ENCODE measurements around the gene UBR2.

DNA sequence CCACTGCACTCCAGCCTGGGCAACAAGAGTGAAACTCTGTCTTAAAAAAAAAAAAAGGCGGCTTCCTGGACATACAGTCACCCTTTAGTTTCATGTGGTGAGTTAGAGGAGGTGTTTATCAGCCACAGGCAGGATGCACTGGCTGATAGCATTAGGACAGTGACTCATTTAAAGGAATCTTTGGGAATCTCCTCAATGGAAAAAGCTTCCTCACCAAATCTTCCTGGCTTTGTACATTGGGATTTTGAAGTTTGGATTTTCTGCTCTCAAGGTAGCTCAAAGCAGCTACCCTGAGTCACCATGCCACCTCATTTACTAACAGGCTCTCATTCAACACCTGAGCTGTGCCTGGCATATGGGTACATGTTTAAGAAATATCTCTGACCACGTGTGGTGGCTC, 138.4 kb downstream of the UBR2 start:
- TF ChIP-seq, protein P1, sequence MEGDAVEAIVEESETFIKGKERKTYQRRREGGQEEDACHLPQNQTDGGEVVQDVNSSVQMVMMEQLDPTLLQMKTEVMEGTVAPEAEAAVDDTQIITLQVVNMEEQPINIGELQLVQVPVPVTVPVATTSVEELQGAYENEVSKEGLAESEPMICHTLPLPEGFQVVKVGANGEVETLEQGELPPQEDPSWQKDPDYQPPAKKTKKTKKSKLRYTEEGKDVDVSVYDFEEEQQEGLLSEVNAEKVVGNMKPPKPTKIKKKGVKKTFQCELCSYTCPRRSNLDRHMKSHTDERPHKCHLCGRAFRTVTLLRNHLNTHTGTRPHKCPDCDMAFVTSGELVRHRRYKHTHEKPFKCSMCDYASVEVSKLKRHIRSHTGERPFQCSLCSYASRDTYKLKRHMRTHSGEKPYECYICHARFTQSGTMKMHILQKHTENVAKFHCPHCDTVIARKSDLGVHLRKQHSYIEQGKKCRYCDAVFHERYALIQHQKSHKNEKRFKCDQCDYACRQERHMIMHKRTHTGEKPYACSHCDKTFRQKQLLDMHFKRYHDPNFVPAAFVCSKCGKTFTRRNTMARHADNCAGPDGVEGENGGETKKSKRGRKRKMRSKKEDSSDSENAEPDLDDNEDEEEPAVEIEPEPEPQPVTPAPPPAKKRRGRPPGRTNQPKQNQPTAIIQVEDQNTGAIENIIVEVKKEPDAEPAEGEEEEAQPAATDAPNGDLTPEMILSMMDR (IDR thresholded peaks at IDR 0.05), result no peak
- no peak for TF ChIP-seq POLR2A (IDR thresholded peaks at IDR 0.05)

Measured in lower leg skin (tissue), 3 donors.